Heart right ventricle (tissue), 16 donors: ENCODE data around the gene PTPRN2. TPM values are rescaled to one million over a fixed set of nuclear protein-coding genes. Genes with fewer than 3 reads are reported as not detected.

Experiments used
- ATAC-seq, 8 donors: fragments of 200-7000 bp; cut with Tn5 transposase; one replicate each; pipeline ENCODE4 v1.9.1; 2020; ENCODE audit warnings: mild to moderate bottlenecking in 8 of 8, moderate library complexity in 8 of 8, moderate number of reproducible peaks in 1 of 8
- DNase-seq, 2 donors: peaks; one replicate each; pipeline ENCODE4 v3.0.0-alpha.2; 2020
- H3K27ac ChIP-seq, 10 donors: fragments of 200-600 bp; sonication (generic) in 2 of 10; one replicate each; pipeline versions ENCODE4 v1.5.0 to v1.8.0; 2020 to 2022; ENCODE audit warnings: mild to moderate bottlenecking in 3 of 10
- H3K27me3 ChIP-seq, 7 donors: fragments of 200-600 bp; one replicate each; pipeline ENCODE4 v1.8.0; 2021 to 2022; ENCODE audit warnings: mild to moderate bottlenecking in 2 of 7
- H3K36me3 ChIP-seq, 9 donors: fragments of 200-600 bp; sonication (generic) in 1 of 9; one replicate each; pipeline versions ENCODE4 v1.5.0 to v1.8.0; 2020 to 2022; ENCODE audit warnings: mild to moderate bottlenecking in 2 of 9
- H3K4me1 ChIP-seq, 9 donors: fragments of 200-600 bp; sonication (generic) in 1 of 9; one replicate each; pipeline versions ENCODE4 v1.5.0 to v1.8.0; 2020 to 2022; ENCODE audit warnings: mild to moderate bottlenecking in 4 of 9
- H3K4me3 ChIP-seq, 10 donors: fragments of 200-600 bp; sonication (generic) in 2 of 10; one replicate each; pipeline versions ENCODE4 v1.5.0 to v1.8.0; 2020 to 2022; ENCODE audit warnings: mild to moderate bottlenecking in 7 of 10, moderate library complexity in 2 of 10
- H3K9me3 ChIP-seq, 11 donors: fragments of 200-600 bp in 10 of 11; sonication (generic) in 2 of 11; one replicate each; pipeline versions ENCODE4 v1.5.0 to v1.8.0; 2013 to 2022; ENCODE audit warnings: mild to moderate bottlenecking in 2 of 11, control low read depth in 1 of 11, moderate library complexity in 1 of 11
- WGBS, 2 donors: extraction: QIAGEN DNeasy Blood & Tissue Kit; methylation state at CpG; one replicate each; pipeline ENCODE4 v1.1.7; 2013; ENCODE audit warnings: inconsistent platforms in 1 of 2; 5-methylcytosine and 5-hydroxymethylcytosine counted together
- intact Hi-C, 10 donors: fragments of 100-400 bp; cut with DNase I; formaldehyde crosslinking; loops; one replicate each; pipeline versions ENCODE4 v1.11.1 to v1.14.2; 2022
- polyA plus RNA-seq, 2 donors: library from polyadenylated mRNA; stranded (reverse); fragments of 200-250 nt; gene quantifications; one replicate each; pipeline ENCODE4 v1.2.3, GENCODE V29; 2013
- total RNA-seq, 10 donors: library from RNA; stranded (reverse); fragmentation: NEBNext Ultra II Directional in 3 of 10; extraction: Animal tissue kit (Norgen Biotek cat#: 25700) in 3 of 10; gene quantifications; one replicate each; pipeline versions ENCODE4 v1.2.1 to v1.2.4, GENCODE V29; 2021 to 2023
- TF ChIP-seq, protein P1 (sequence below), 9 donors: fragments of 200-600 bp; sonication (generic) in 2 of 9; IDR thresholded peaks; one replicate each; pipeline versions ENCODE4 v1.5.0 to v1.8.0; 2021 to 2022; ENCODE audit warnings: antibody characterized with exemption in 9 of 9, mild to moderate bottlenecking in 5 of 9, moderate library complexity in 1 of 9
- donor health status: Arrhythmogenic right ventricular cardiomyopathy.
- donor health status: ischemic (EF 13 %, LVEDD 7.1; RV severe dilation, severe dysfunction).
- donor health status: healthy with polysubstance abuse.
- donor health status: DM: no; HTN: yes; CAD: no.
- donor health status: DM: no; HTN: no; CAD: no.
- donor health status: ischemic (EF 25% LVEDD 6.9; RV normal size, moderate dysfunction).
- donor health status: ischemic (EF 25% LVEDD 5.7; RV mildly dilated, moderate dysfunction).
- donor health status: healthy.
- donor health status: DM: yes; HTN: yes; CAD: no.
- donor health status: Ischemic cardiomyopathy.
- donor health status: ischemic (EF 35%, LVEDD 5.7; RV mildly dilated, moderate dysfunction).
- donor health status: nonischemic (EF 11% LVEDD 7.7; RV severe dilation, severe dysfunction).
- donor health status: DM: yes; HTN: yes; CAD: no.
- donor health status: PGD.
- donor health status: ischemic (EF 29% LVEDD 5.4; RV normal size, mild dysfunction).
- donor health status: nonischemic (EF 23%, LVEDD 6.1; RV moderate dilation, normal function).

PTPRN2 gene
- total and polyA plus RNA-seq, 12 donors, result 0.82 to 1.8 (median 1.3) TPM

- TF ChIP-seq, protein P1, sequence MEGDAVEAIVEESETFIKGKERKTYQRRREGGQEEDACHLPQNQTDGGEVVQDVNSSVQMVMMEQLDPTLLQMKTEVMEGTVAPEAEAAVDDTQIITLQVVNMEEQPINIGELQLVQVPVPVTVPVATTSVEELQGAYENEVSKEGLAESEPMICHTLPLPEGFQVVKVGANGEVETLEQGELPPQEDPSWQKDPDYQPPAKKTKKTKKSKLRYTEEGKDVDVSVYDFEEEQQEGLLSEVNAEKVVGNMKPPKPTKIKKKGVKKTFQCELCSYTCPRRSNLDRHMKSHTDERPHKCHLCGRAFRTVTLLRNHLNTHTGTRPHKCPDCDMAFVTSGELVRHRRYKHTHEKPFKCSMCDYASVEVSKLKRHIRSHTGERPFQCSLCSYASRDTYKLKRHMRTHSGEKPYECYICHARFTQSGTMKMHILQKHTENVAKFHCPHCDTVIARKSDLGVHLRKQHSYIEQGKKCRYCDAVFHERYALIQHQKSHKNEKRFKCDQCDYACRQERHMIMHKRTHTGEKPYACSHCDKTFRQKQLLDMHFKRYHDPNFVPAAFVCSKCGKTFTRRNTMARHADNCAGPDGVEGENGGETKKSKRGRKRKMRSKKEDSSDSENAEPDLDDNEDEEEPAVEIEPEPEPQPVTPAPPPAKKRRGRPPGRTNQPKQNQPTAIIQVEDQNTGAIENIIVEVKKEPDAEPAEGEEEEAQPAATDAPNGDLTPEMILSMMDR (IDR thresholded peaks at IDR 0.05), result no peak
- intact Hi-C loops, result no loop called here
- 94 to 96% methylated on average over 60 to 69 of the region's 69 CpGs for WGBS, 2 donors
- H3K27me3 ChIP-seq, result peaks cover 0 to 28% (median 14%) of the 10 kb centered on the region in 7 donors
- H3K4me1 ChIP-seq, result no peaks in the 10 kb centered on the region
- H3K4me3 ChIP-seq, result no peak overlapping the region
- ATAC-seq, result peak in 1 of 8 donors; percentile 26
- no peaks in the 10 kb centered on the region for H3K9me3 ChIP-seq
- no peak overlapping the region for H3K27ac ChIP-seq
- no peak for DNase-seq
- no peaks in the 10 kb centered on the region for H3K36me3 ChIP-seq
These were observed 30.7 kb downstream of the PTPRN2 start for GRCh38 chr7:158556721-158557440.

- DNase-seq (no peak), ATAC-seq (no peak)
- TF ChIP-seq, protein P1 (IDR thresholded peaks at IDR 0.05), result no peak
- Histone ChIP-seq H3K4me3 (no peak overlapping the region), H3K27ac (no peak overlapping the region), H3K27me3 (peaks cover 0 to 19% (median 9%) of the 10 kb centered on the region in 7 donors), H3K9me3 (no peaks in the 10 kb centered on the region), H3K36me3 (no peaks in the 10 kb centered on the region), H3K4me1 (no peaks in the 10 kb centered on the region)
- 91% methylated on average over 18 of the region's 18 CpGs for WGBS, 2 donors
- intact Hi-C loops, result no loop called here
These were observed 32.5 kb downstream of the PTPRN2 start for GRCh38 chr7:158555034-158555520.

- H3K27ac ChIP-seq, result no peak overlapping the region
- WGBS, 2 donors, result 80 to 81% methylated on average over 12 of the region's 12 CpGs
- intact Hi-C loops, result no loop called here
- no peaks in the 10 kb centered on the region for H3K36me3 ChIP-seq
- TF ChIP-seq, protein P1 (IDR thresholded peaks at IDR 0.05), result no peak
- H3K9me3 ChIP-seq, result no peaks in the 10 kb centered on the region
- peaks cover 0 to 10% (median 0%) of the 10 kb centered on the region in 9 donors for H3K4me1 ChIP-seq
- DNase-seq (no peak), ATAC-seq (no peak)
- H3K4me3 ChIP-seq, result no peak overlapping the region
- H3K27me3 ChIP-seq, result peaks cover 0 to 55% (median 31%) of the 10 kb centered on the region in 7 donors
These were observed 36.7 kb downstream of the PTPRN2 start for GRCh38 chr7:158550886-158551452.

GRCh38 chr7:158550394-158550700 lies 37.3 kb downstream of the PTPRN2 start:
- TF ChIP-seq, protein P1 (IDR thresholded peaks at IDR 0.05), result no peak
- peaks cover 0 to 10% (median 0%) of the 10 kb centered on the region in 9 donors for H3K4me1 ChIP-seq
- no peaks in the 10 kb centered on the region for H3K9me3 ChIP-seq
- H3K27me3 ChIP-seq, result peaks cover 0 to 57% (median 29%) of the 10 kb centered on the region in 7 donors
- ATAC-seq, result no peak
- H3K36me3 ChIP-seq, result no peaks in the 10 kb centered on the region
- intact Hi-C loops, result no loop called here
- H3K4me3 ChIP-seq, result no peak overlapping the region
- H3K27ac ChIP-seq, result no peak overlapping the region
- DNase-seq, result no peak
- 53 to 65% methylated on average over 7 of the region's 7 CpGs for WGBS, 2 donors
